ENCODE results near the gene FEM1C. TPM values are rescaled to one million over a fixed set of nuclear protein-coding genes. Genes with fewer than 3 reads are reported as not detected.

FEM1C gene
- total and polyA plus RNA-seq, 2 of the 4 experiments (the other 2 are of a cell fraction): 6.3 to 21.5 TPM

GRCh38 chr5:115575167-115576070, 30.8 kb upstream of the FEM1C start:
- ATAC-seq (ENCODE audit: low read depth) (peak; percentile 67), DNase-seq (peak; percentile 87)
- no TSS peak for BruUV-seq (replicated peaks)
- POLR2A ChIA-PET (ENCODE audit: unreplicated experiment): no interaction called here
- no peak overlapping the region for H4K5ac ChIP-seq (ENCODE audit: low read depth, low read length)
- no peaks in the 10 kb centered on the region for H3K36me3 ChIP-seq (ENCODE audit: control insufficient read depth, insufficient read depth, low read length)
- peaks cover 5% of the 10 kb centered on the region; the same call in 1 of the 2 replicates for H3K4me1 ChIP-seq (ENCODE audit: control insufficient read depth, insufficient read depth, low read length)
- peak overlapping the region; percentile 88; the same call in 2 of the 3 replicates for H2BK15ac ChIP-seq (ENCODE audit: low read depth, low read length)
- intact Hi-C loops (cut with micrococcal nuclease) (no loop called here), dilution Hi-C loops (cut with HindIII; ENCODE audit: low sequenced_read_pairs, unreplicated experiment) (no loop called here), in situ Hi-C loops (cut with MboI; ENCODE audit: low sequenced_read_pairs) (no loop called here)
- peaks cover 3% of the 10 kb centered on the region; the same call in 1 of the 2 replicates for H3K9me3 ChIP-seq (ENCODE audit: control insufficient read depth, insufficient read depth, low read length)
- peaks cover 5% of the 10 kb centered on the region; the same call in 1 of the 2 replicates for H3K9me1 ChIP-seq (ENCODE audit: insufficient read depth, low read length)
- H3K18ac ChIP-seq (ENCODE audit: low read depth, low read length): peak overlapping the region; percentile 33; the same call in 1 of the 2 replicates
- no peak overlapping the region for H3K4me2 ChIP-seq (ENCODE audit: low read depth, low read length)
- H3K56ac ChIP-seq (ENCODE audit: extremely low read depth, insufficient read depth, low read length): no peak overlapping the region
- peak overlapping the region; percentile 47 for H3K4ac ChIP-seq (ENCODE audit: low read depth, low read length)
- no peak overlapping the region; the same call in 1 of the 2 replicates for H3K27ac ChIP-seq (ENCODE audit: insufficient read depth, low read length)
- H2BK120ac ChIP-seq (ENCODE audit: low read depth, low read length): peak overlapping the region; percentile 30
- peak overlapping the region; percentile 39 to 72; a peak in 2 of 4 replicates for H4K8ac ChIP-seq (ENCODE audit: low read depth in 2 of 2, low read length in 2 of 2)
- peak overlapping the region; percentile 42 for H2BK5ac ChIP-seq (ENCODE audit: low read depth, low read length, poor library complexity, severe bottlenecking)
- H3K14ac ChIP-seq (replicated peaks; ENCODE audit: low read depth, low read length): peak overlapping the region; percentile 39
- H2AK5ac ChIP-seq (ENCODE audit: low read depth, low read length): peak overlapping the region; percentile 74
- no peaks in the 10 kb centered on the region for H4K20me1 ChIP-seq (ENCODE audit: insufficient read depth, low read length)
- WGBS, 2 experiments (ENCODE audit: extremely low coverage in 2 of 2, insufficient read length in 1 of 2): no CpG with 5 or more reads among the region's 5 CpGs
- H3K9ac ChIP-seq (ENCODE audit: low read depth, low read length): no peak overlapping the region
- H3K23ac ChIP-seq (ENCODE audit: low read depth, low read length): peak overlapping the region; percentile 32; the same call in 1 of the 2 replicates
- CTCF ChIA-PET: interaction anchor here (0.6 kb wide), 1 partner anchor 309 kb away, joined by 3 read pairs; no protein-coding TSS in a partner anchor
- peak overlapping the region; percentile 64 for H2BK20ac ChIP-seq (ENCODE audit: low read depth, low read length)
- H4K91ac ChIP-seq (ENCODE audit: insufficient read depth, low read depth, low read length): peak overlapping the region; percentile 63; the same call in 1 of the 2 replicates
- peaks cover 10 to 30% of the 10 kb centered on the region in 2 experiments; a peak in 3 of 4 replicates for H3K79me1 ChIP-seq (ENCODE audit: low read depth in 1 of 2, low read length in 2 of 2)
- no peaks in the 10 kb centered on the region for H3K27me3 ChIP-seq (ENCODE audit: control insufficient read depth, insufficient read depth, low read length)
- no peak overlapping the region for H2AK9ac ChIP-seq (replicated peaks; ENCODE audit: low read depth, low read length, poor library complexity)
- H2AFZ ChIP-seq (replicated peaks; ENCODE audit: low read length, poor library complexity): no peak overlapping the region
- no peak overlapping the region for H3K4me3 ChIP-seq (ENCODE audit: insufficient read depth, low read depth, low read length)
- TF ChIP-seq SMC3 (IDR thresholded peaks at IDR 0.05; ENCODE audit: low read depth, low read length) (no peak), RFX5 (IDR thresholded peaks at IDR 0.05; ENCODE audit: low read depth, low read length) (no peak), USF2 (IDR thresholded peaks at IDR 0.05; ENCODE audit: low read depth, low read length) (no peak), CEBPB (IDR thresholded peaks at IDR 0.05; ENCODE audit: low read depth, low read length) (no peak), MAFK (IDR thresholded peaks at IDR 0.05; ENCODE audit: low read depth, low read length) (no peak), RAD21 (IDR thresholded peaks at IDR 0.05; ENCODE audit: low read length) (no peak), FOS (IDR thresholded peaks at IDR 0.05; ENCODE audit: low read depth, low read length) (peak; percentile 28; the same call in 1 of the 2 replicates), NFE2L2 (IDR thresholded peaks at IDR 0.05; ENCODE audit: low read depth, low read length) (peak; percentile 30; the same call in 1 of the 2 replicates), MXI1 (IDR thresholded peaks at IDR 0.05; ENCODE audit: borderline replicate concordance, low read depth, low read length) (no peak), MAZ (IDR thresholded peaks at IDR 0.05; ENCODE audit: borderline replicate concordance, low read depth, low read length) (no peak), POLR2A (IDR thresholded peaks at IDR 0.05; ENCODE audit: low read depth, low read length) (no peak), CHD1 (IDR thresholded peaks at IDR 0.05; ENCODE audit: low read depth, low read length) (no peak)
- TF ChIP-seq, protein P1, sequence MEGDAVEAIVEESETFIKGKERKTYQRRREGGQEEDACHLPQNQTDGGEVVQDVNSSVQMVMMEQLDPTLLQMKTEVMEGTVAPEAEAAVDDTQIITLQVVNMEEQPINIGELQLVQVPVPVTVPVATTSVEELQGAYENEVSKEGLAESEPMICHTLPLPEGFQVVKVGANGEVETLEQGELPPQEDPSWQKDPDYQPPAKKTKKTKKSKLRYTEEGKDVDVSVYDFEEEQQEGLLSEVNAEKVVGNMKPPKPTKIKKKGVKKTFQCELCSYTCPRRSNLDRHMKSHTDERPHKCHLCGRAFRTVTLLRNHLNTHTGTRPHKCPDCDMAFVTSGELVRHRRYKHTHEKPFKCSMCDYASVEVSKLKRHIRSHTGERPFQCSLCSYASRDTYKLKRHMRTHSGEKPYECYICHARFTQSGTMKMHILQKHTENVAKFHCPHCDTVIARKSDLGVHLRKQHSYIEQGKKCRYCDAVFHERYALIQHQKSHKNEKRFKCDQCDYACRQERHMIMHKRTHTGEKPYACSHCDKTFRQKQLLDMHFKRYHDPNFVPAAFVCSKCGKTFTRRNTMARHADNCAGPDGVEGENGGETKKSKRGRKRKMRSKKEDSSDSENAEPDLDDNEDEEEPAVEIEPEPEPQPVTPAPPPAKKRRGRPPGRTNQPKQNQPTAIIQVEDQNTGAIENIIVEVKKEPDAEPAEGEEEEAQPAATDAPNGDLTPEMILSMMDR (conservative IDR thresholded peaks at IDR 0.05; ENCODE audit: low read depth, low read length): no peak
